Neural cell (in vitro differentiated cells): ENCODE measurements around the gene SOCS2. TPM values are rescaled to one million over a fixed set of nuclear protein-coding genes. Genes with fewer than 3 reads are reported as not detected.

Experiments
- H2AFZ ChIP-seq: fragments of 200-600, 300-800 bp; sonication (generic), shearing (Covaris generic); 2 replicates; pipeline ENCODE4 v1.6.0; 2014; ENCODE audit warnings: low read depth, mild to moderate bottlenecking, antibody characterized with exemption, low read length, moderate library complexity
- H3F3A ChIP-seq: fragments of 200-600 bp; shearing (Covaris generic); 2 replicates; pipeline ENCODE4 v1.6.1; 2016; ENCODE audit warnings: mild to moderate bottlenecking, moderate library complexity, mixed read lengths, antibody characterized with exemption, low read length; ENCODE audit not compliant: insufficient read depth, poor library complexity, severe bottlenecking
- H3K27ac ChIP-seq: fragments of 200-600, 300-800 bp; sonication (generic), shearing (Covaris generic); 2 replicates; pipeline ENCODE4 v1.5.1; 2014; ENCODE audit warnings: mild to moderate bottlenecking, low read length, moderate library complexity
- H3K27me3 ChIP-seq: fragments of 300-800, 200-600 bp; sonication (generic), shearing (Covaris generic); 2 replicates; pipeline ENCODE4 v1.6.0; 2014; ENCODE audit warnings: mild to moderate bottlenecking, low read depth, low read length, moderate library complexity; ENCODE audit not compliant: insufficient read depth
- H3K36me3 ChIP-seq: fragments of 300-800, 200-600 bp; sonication (generic), shearing (Covaris generic); 2 replicates; pipeline ENCODE4 v1.5.1; 2014; ENCODE audit warnings: mild to moderate bottlenecking, antibody characterized with exemption, low read length, moderate library complexity; ENCODE audit not compliant: insufficient read depth
- H3K4me2 ChIP-seq: fragments of 300-800, 200-600 bp; sonication (generic), shearing (Covaris generic); 2 replicates; pipeline ENCODE4 v1.6.0; 2014; ENCODE audit warnings: mild to moderate bottlenecking, low read length
- H3K4me3 ChIP-seq: fragments of 300-800, 200-600 bp; sonication (generic), shearing (Covaris generic); 2 replicates; pipeline ENCODE4 v1.5.1; 2014; ENCODE audit warnings: mild to moderate bottlenecking, low read length, moderate library complexity
- H3K79me2 ChIP-seq: fragments of 200-600 bp; shearing (Covaris generic); replicated peaks from 2 replicates; pipeline ENCODE4 v1.6.0; 2014; ENCODE audit warnings: mild to moderate bottlenecking, low read length, moderate library complexity; ENCODE audit not compliant: insufficient read depth
- H3K9ac ChIP-seq: fragments of 300-800, 200-600 bp; sonication (generic), shearing (Covaris generic); 2 replicates; pipeline ENCODE4 v1.6.1; 2016; ENCODE audit warnings: mild to moderate bottlenecking, low read length, mixed read lengths
- H3K9me2 ChIP-seq: fragments of 200-600 bp; shearing (Covaris generic); 2 replicates; pipeline ENCODE4 v1.6.1; 2016; ENCODE audit warnings: mild to moderate bottlenecking, low read length, mixed read lengths; ENCODE audit not compliant: insufficient read depth
- H3K9me3 ChIP-seq: fragments of 200-600, 300-800 bp; sonication (generic), shearing (Covaris generic); 2 replicates; pipeline ENCODE4 v1.6.1; 2016; ENCODE audit warnings: mild to moderate bottlenecking, mixed run types, low read length, moderate library complexity, mixed read lengths
- H4K20me1 ChIP-seq: fragments of 200-600 bp; shearing (Covaris generic); 2 replicates; pipeline ENCODE4 v1.6.1; 2016; ENCODE audit warnings: mild to moderate bottlenecking, mixed run types; ENCODE audit not compliant: insufficient read depth
- CTCF ChIP-seq: fragments of 450-650 bp; IDR thresholded peaks from 2 replicates; pipeline ENCODE4 v1.5.1; 2014; ENCODE audit warnings: antibody characterized with exemption, mild to moderate bottlenecking, moderate library complexity; ENCODE audit not compliant: poor library complexity, severe bottlenecking
- EP300 ChIP-seq: fragments of 450-650 bp; conservative IDR thresholded peaks from 2 replicates; pipeline ENCODE4 v1.6.1; 2014; ENCODE audit warnings: antibody characterized with exemption, mild to moderate bottlenecking, moderate library complexity; ENCODE audit not compliant: poor library complexity, severe bottlenecking
- EZH2 ChIP-seq: fragments of 200-600, 300-800 bp; shearing (Covaris generic), sonication (generic); IDR thresholded peaks from 2 replicates; pipeline ENCODE4 v1.6.1; 2014; ENCODE audit warnings: antibody characterized with exemption, low read length, borderline replicate concordance, mild to moderate bottlenecking; ENCODE audit not compliant: insufficient read depth, poor library complexity, severe bottlenecking
- MXI1 ChIP-seq: fragments of 450-650 bp; conservative IDR thresholded peaks from 2 replicates; pipeline ENCODE4 v1.6.1; 2014; ENCODE audit warnings: antibody characterized with exemption, mild to moderate bottlenecking; ENCODE audit not compliant: poor library complexity, severe bottlenecking
- RAD21 ChIP-seq: fragments of 450-650 bp; conservative IDR thresholded peaks from 2 replicates; pipeline ENCODE4 v1.6.1; 2014; ENCODE audit warnings: antibody characterized with exemption, mild to moderate bottlenecking, moderate library complexity
- REST ChIP-seq: IDR thresholded peaks from 2 replicates; pipeline ENCODE4 v1.6.1; 2012; ENCODE audit warnings: borderline replicate concordance
- SMC3 ChIP-seq: fragments of 450-650 bp; conservative IDR thresholded peaks from 2 replicates; pipeline ENCODE4 v1.6.1; 2014; ENCODE audit warnings: antibody characterized with exemption, mild to moderate bottlenecking, moderate library complexity; ENCODE audit not compliant: poor library complexity
- TAF1 ChIP-seq: IDR thresholded peaks from 2 replicates; pipeline ENCODE4 v1.6.1; 2012; ENCODE audit warnings: low read depth
- polyA plus RNA-seq: library from polyadenylated mRNA; depleted of rRNA; stranded (reverse); fragments of >200 nt; gene quantifications from 2 replicates; pipeline ENCODE4 v1.2.3, GENCODE V29; 2014

SOCS2 gene
- polyA plus RNA-seq, 1 donor from 2014 or later, result 119 TPM

DNA sequence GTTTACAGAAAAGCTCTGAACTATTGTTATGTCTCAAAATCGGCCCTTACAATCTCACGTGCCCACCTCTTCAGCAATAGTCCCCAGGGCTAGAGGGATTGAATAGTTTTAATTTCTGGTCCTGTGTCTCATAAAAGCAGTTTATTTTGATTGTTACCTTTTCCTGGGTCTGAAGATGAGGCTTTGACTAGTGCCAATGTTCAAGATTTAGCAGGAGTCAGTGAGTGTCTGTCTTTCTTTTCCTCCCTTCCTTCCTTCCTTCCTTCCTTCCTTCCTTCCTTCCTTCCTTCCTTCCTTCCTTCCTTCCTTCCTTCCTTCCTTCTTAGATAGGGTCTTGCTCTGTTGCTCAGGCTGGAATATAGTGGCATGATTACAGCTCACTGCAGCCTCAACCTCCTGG is 24.7 kb upstream of the SOCS2 start:
- Histone ChIP-seq H3K4me2 (no peak overlapping the region), H3K9me3 (no peaks in the 10 kb centered on the region), H3K27ac (no peak overlapping the region), H3K9ac (no peak overlapping the region), H3K36me3 (no peaks in the 10 kb centered on the region), H3K9me2 (no peaks in the 10 kb centered on the region), H3F3A (no peaks in the 10 kb centered on the region), H3K4me3 (no peak overlapping the region), H3K79me2 (no peaks in the 10 kb centered on the region), H2AFZ (no peak overlapping the region), H4K20me1 (no peaks in the 10 kb centered on the region), H3K27me3 (no peaks in the 10 kb centered on the region)
- TF ChIP-seq EP300 (no peak), RAD21 (no peak), EZH2 (no peak), REST (no peak), CTCF (no peak)

- TF ChIP-seq TAF1 (no peak), CTCF (no peak), SMC3 (no peak), EP300 (no peak), MXI1 (no peak)
- H3K79me2 ChIP-seq, result no peaks in the 10 kb centered on the region
Observed at GRCh38 chr12:93549174-93549573, 23.3 kb upstream of the SOCS2 start.

More at GRCh38 chr12:93549174-93549573, 23.3 kb upstream of the SOCS2 start:
- Histone ChIP-seq H3F3A (no peaks in the 10 kb centered on the region), H3K9me3 (no peaks in the 10 kb centered on the region), H3K9me2 (no peaks in the 10 kb centered on the region), H3K9ac (no peak overlapping the region), H3K27me3 (no peaks in the 10 kb centered on the region), H3K4me2 (no peak overlapping the region), H2AFZ (no peak overlapping the region), H3K4me3 (no peak overlapping the region), H3K36me3 (no peaks in the 10 kb centered on the region), H4K20me1 (no peaks in the 10 kb centered on the region), H3K27ac (no peak overlapping the region)
